HG02571 (cell line): Measurements from ENCODE around the gene HECTD4.

ENCODE experiments used
- ATAC-seq: cut with Tn5 transposase; IDR thresholded peaks from one replicate; pipeline ENCODE4 v1.9.1; 2021; ENCODE audit warnings: mild to moderate bottlenecking, moderate library complexity; ENCODE audit not compliant: unreplicated experiment

HECTD4 gene

DNA sequence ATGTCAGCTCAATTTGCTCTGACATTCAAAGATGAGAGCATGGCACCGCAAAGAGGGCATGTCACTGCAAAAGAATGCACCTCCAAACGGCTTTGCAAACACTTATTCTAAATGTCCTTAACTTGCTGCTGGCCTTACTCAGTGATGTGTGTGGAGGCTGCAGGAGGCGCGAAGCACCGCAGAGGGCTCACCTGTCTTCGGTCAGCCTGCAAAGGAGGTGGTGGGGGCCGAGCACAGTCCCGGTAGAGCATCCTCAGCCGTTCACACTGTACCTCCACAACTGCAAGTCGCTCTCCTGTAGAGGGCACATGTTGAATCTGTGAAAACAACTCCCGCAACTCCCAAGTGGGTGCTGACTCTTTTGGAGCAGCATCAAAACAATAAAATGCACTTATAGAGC, 163.0 kb downstream of the HECTD4 start:
- ATAC-seq, result no peak

GRCh38 chr12:112218150-112218549, 164.1 kb downstream of the HECTD4 start:
- ATAC-seq, result no peak

DNA sequence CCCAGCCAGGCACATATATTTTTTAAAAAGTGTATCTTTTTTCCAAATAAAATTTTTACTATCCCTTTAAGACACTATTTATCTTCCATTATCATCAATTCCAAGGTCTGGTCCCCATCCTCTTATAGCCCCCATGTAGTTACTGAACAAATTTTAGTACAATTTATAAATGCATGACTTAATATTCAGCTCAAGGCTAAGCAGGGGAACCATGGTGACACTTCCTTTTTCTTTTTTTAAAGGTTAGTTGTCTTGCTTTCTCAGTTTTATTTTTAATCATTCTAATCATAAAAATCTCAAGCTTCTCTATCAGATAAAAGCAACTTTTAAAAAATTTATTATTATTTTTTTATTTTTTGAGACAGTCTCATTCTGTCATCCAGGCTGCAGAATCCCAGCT, 164.6 kb downstream of the HECTD4 start:
- ATAC-seq, result no peak

DNA sequence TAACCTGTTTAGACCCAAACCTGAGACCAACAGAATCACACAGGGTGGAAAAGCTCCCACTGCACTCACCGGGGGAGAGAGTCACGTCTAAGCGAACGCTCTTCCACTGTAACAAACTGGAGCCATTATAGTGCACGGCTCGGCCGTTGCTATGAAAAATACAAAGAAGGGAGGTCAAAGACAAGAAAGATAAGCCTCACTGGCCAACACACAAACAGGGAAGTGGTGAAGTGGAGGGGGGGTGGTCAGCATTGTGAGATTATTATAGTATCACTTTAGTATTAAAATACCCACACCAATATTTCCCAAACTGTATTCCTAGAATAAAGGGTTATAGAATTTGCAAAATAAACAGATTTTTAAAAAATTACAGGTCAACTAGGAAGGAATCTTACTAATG, 166.0 kb downstream of the HECTD4 start:
- no peak for ATAC-seq

GRCh38 chr12:112214064-112214463, 168.2 kb downstream of the HECTD4 start:
- no peak for ATAC-seq

GRCh38 chr12:112208301-112208910, 173.8 kb downstream of the HECTD4 start:
- no peak for ATAC-seq

DNA sequence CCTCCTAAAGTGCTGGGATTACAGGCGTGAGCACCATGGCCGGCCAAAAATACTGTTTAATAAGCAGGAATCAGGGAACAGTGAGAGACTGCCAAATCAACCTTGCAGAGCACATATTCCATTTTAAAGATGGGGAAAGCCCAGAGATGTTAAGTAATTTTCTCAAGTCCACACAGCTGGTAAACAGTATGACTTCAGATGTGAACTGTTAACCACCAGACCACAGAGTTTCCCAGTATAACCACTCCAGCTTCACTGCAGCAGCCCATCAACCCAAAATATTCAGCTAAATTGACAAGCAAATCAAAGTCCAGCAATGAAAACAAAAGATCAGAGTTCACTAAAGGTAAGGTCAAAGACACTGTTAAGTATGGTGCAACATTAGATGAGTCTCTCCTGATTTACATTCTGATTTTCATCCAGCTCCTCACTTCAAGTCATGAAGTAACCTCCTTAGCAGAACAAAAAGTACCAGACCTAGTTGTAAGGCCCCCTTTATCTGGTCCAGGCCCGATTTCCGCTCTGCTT, 174.8 kb downstream of the HECTD4 start:
- ATAC-seq, result no peak

DNA sequence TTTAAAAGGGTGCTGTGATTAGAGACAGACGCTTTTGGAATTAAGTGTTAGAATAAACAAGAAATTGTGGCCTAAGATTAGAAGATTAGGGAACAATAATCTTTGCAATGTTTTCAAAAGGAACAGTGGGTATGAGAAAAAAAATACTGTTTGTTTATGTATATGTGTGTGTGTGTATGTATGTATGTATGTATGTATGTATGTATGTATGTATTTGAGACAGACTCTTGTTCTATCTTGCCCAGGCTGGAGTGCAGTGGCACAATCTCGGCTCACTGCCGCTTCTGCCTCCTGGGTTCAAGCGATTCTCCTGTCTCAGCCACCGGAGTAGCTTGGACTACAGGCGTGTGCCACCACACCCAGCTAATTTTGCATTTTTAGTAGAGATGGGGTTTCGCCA, 175.3 kb downstream of the HECTD4 start:
- no peak for ATAC-seq

- ATAC-seq, result no peak
Observed at GRCh38 chr12:112199136-112199535, 183.1 kb downstream of the HECTD4 start.

GRCh38 chr12:112198120-112198733, 184.0 kb downstream of the HECTD4 start:
- ATAC-seq, result no peak

GRCh38 chr12:112196196-112196875, 185.9 kb downstream of the HECTD4 start:
- no peak for ATAC-seq

GRCh38 chr12:112194601-112195247, 187.5 kb downstream of the HECTD4 start:
- no peak for ATAC-seq

- ATAC-seq, result no peak
Observed at GRCh38 chr12:112192475-112192874, 189.8 kb downstream of the HECTD4 start.

GRCh38 chr12:112191840-112192321, 190.3 kb downstream of the HECTD4 start:
- ATAC-seq, result no peak

GRCh38 chr12:112191201-112191600, 191.0 kb downstream of the HECTD4 start:
- no peak for ATAC-seq

- no peak for ATAC-seq
Observed at GRCh38 chr12:112190231-112191025, 191.8 kb downstream of the HECTD4 start.

DNA sequence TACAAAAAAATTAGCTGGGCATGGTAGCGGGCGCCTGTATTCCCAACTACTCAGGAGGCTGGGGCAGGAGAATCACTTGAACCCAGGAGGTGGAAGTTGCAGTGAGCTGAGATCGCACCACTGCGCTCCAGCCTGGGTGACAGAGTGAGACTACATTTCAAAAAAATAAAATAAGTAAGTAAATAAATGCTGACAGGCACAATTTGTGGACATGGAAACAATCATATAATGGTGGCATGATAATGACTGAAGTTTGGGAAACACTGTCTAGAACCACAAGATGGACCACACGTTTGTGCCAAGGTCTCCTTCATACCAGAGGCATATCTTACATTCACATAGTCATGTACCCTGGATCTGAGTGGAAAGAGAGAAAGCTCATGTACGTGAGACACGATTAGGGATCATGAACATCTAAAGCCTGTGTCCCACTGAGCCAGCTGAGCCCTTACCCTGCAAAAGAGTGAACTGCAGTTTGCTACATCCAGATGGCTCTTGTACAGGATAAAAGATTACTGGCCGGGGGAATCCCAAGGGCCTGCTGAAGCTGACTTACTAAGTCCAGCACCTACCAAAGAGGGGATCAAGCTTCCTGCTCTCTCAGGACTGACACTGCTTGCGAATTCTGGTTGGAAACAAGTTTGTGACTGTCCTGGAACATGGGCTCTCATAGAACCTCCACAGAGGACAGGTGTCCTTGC, 194.0 kb downstream of the HECTD4 start:
- no peak for ATAC-seq

- no peak for ATAC-seq
Observed at GRCh38 chr12:112185093-112185923, 196.9 kb downstream of the HECTD4 start.
